Jurkat, Clone E6-1 (cell line): ENCODE data around the gene KARS1. TPM values are rescaled to one million over a fixed set of nuclear protein-coding genes. Genes with fewer than 3 reads are reported as not detected.

Experiments
- DNase-seq: peaks from one replicate; pipeline ENCODE4 v3.0.0-alpha.2; 2011; ENCODE audit warnings: low read depth, low spot score
- H3K4me3 ChIP-seq: 2 replicates; pipeline ENCODE4 v1.5.1; 2011; ENCODE audit warnings: mild to moderate bottlenecking, low read length, control low read depth, moderate library complexity
- polyA plus RNA-seq: library from polyadenylated mRNA; unstranded; fragments of >200 nt; gene quantifications from one replicate; pipeline ENCODE4 v1.2.1, GENCODE V29; 2012; ENCODE audit warnings: missing spikeins; ENCODE audit not compliant: insufficient read length, insufficient read depth

Gene KARS1
- 347 TPM for polyA plus RNA-seq

GRCh38 chr16:75647492-75648264 lies at the start of gene KARS1, which contains the start of gene TERF2IP:
TSS of gene KARS1 (minus strand) at chr16:75647665. CDS start at chr16:75647639, 26 bp downstream.
TSS of gene TERF2IP (plus strand) at chr16:75647773. CDS start at chr16:75647883, 110 bp downstream.
- H3K4me3 ChIP-seq, result peak within 1 kb of the TSS; percentile 62
- peak; percentile 93 for DNase-seq

GRCh38 chr16:75695708-75696107 lies 48.2 kb upstream of the KARS1 start:
- DNase-seq, result peak; percentile 35
- no peak overlapping the region for H3K4me3 ChIP-seq

GRCh38 chr16:75687361-75687760 lies 39.9 kb upstream of the KARS1 start:
- DNase-seq, result no peak
- no peak overlapping the region for H3K4me3 ChIP-seq

GRCh38 chr16:75682308-75682707 lies 34.8 kb upstream of the KARS1 start:
- DNase-seq, result no peak
- H3K4me3 ChIP-seq, result no peak overlapping the region

GRCh38 chr16:75679366-75679765 lies 31.9 kb upstream of the KARS1 start:
- DNase-seq, result no peak
- no peak overlapping the region for H3K4me3 ChIP-seq

GRCh38 chr16:75676909-75677308 lies 29.4 kb upstream of the KARS1 start, which contains the start of gene CPHXL2:
TSS of gene CPHXL2 (minus strand) at chr16:75677009. CDS start at chr16:75676999, 10 bp downstream.
- DNase-seq, result no peak
- no peak within 1 kb of the TSS for H3K4me3 ChIP-seq

- no peak for DNase-seq
- H3K4me3 ChIP-seq, result no peak overlapping the region
Measured at GRCh38 chr16:75667503-75667902, 20.0 kb upstream of the KARS1 start.

- H3K4me3 ChIP-seq, result no peak overlapping the region
- no peak for DNase-seq
Measured at GRCh38 chr16:75660726-75661302, 13.3 kb upstream of the KARS1 start.

- H3K4me3 ChIP-seq, result no peak overlapping the region
- DNase-seq, result no peak
Measured at GRCh38 chr16:75660321-75660720, 12.9 kb upstream of the KARS1 start.

- no peak for DNase-seq
- H3K4me3 ChIP-seq, result no peak overlapping the region
Measured at GRCh38 chr16:75658175-75658574, 10.7 kb upstream of the KARS1 start.

GRCh38 chr16:75653922-75654321 lies 6.5 kb upstream of the KARS1 start:
- no peak for DNase-seq
- H3K4me3 ChIP-seq, result no peak overlapping the region

- peak; percentile 74 for DNase-seq
- peak overlapping the region; percentile 62 for H3K4me3 ChIP-seq
Measured at GRCh38 chr16:75648265-75649076, 1.0 kb upstream of the KARS1 start.

GRCh38 chr16:75647112-75647491 lies 363 bp downstream of the KARS1 start:
- peak overlapping the region; percentile 62 for H3K4me3 ChIP-seq
- no peak for DNase-seq

GRCh38 chr16:75644240-75645012 lies 3.0 kb downstream of the KARS1 start:
- no peak for DNase-seq
- peak overlapping the region; percentile 16 for H3K4me3 ChIP-seq

- no peak for DNase-seq
- H3K4me3 ChIP-seq, result no peak overlapping the region
Measured at GRCh38 chr16:75640598-75640997, 6.9 kb downstream of the KARS1 start.

GRCh38 chr16:75635036-75635435 lies 12.4 kb downstream of the KARS1 start:
- no peak overlapping the region for H3K4me3 ChIP-seq
- DNase-seq, result no peak

GRCh38 chr16:75632857-75633256 lies 14.6 kb downstream of the KARS1 start:
- H3K4me3 ChIP-seq, result no peak overlapping the region
- no peak for DNase-seq

GRCh38 chr16:75630052-75630451 lies 17.4 kb downstream of the KARS1 start:
- no peak for DNase-seq
- H3K4me3 ChIP-seq, result no peak overlapping the region

GRCh38 chr16:75629132-75629531 lies 18.3 kb downstream of the KARS1 start:
- H3K4me3 ChIP-seq, result no peak overlapping the region
- DNase-seq, result no peak
